NOMO-1 treated with dmso at 0.1 percent for 144 hours (cell line): ENCODE measurements around the gene SHB.

Experiments
- DNase-seq: peaks from one replicate; lab custom pipeline; 2025; ENCODE audit not compliant: unreplicated experiment; lab: John Stamatoyannopoulos, UW

Gene SHB

GRCh38 chr9:38088006-38088925 lies 19.2 kb upstream of the SHB start:
- no peak for DNase-seq

DNA sequence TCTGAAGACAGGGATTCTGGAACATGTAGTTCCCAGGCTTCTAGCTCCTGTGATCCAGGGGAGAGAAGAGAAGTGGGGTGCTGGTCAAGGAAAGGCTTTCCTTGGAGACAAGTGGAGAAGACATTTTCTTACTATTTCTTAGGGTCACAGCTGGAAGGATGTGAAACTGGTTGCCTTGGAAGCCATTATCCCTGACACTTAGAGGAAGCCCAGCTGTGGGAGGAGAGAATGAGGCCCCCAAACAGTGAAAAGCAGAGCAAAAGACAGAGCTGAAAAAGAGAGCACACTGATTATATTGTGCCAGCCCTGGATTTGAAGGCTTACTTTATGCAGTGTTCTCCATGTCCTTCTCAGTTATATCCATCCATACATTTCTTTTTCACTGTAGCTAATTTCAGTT lies 17.5 kb upstream of the SHB start:
- no peak for DNase-seq

- DNase-seq = no peak
Measured at GRCh38 chr9:38085308-38085707, 16.3 kb upstream of the SHB start.

GRCh38 chr9:38084556-38084880 lies 15.5 kb upstream of the SHB start:
- DNase-seq = peak; percentile 35

DNA sequence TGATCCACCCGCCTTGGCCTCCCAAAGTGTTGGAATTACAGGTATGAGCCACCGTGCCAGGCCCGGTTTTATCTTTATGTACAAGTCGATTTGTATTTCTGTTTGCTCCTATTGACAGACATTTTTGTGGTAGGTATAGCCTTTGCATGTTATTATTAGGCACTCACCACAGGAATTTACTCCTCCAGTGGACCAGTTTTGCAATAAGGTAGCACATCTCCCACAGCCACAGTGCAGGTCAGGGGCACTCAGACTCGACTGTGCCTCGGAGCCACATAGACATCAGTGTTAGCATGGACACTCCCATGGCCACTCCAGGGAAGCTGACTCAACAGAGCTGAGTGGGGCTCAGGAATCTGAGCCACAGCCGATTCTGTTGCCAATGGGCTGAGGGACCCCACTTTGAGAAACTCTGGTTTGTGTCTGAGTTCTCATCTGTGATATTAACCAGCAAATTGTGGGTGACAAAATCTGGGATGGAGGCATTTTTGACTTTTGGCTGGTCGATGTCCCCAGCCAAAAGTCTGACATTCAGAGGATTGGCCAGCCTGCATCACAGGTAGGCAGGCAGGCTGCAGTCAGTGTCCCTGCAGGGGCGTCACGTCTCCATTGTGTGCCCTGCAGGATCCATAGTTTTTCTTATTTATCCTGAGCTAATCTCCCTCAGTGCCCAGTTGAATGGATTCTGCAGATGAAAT lies 15.0 kb upstream of the SHB start:
- no peak for DNase-seq

DNA sequence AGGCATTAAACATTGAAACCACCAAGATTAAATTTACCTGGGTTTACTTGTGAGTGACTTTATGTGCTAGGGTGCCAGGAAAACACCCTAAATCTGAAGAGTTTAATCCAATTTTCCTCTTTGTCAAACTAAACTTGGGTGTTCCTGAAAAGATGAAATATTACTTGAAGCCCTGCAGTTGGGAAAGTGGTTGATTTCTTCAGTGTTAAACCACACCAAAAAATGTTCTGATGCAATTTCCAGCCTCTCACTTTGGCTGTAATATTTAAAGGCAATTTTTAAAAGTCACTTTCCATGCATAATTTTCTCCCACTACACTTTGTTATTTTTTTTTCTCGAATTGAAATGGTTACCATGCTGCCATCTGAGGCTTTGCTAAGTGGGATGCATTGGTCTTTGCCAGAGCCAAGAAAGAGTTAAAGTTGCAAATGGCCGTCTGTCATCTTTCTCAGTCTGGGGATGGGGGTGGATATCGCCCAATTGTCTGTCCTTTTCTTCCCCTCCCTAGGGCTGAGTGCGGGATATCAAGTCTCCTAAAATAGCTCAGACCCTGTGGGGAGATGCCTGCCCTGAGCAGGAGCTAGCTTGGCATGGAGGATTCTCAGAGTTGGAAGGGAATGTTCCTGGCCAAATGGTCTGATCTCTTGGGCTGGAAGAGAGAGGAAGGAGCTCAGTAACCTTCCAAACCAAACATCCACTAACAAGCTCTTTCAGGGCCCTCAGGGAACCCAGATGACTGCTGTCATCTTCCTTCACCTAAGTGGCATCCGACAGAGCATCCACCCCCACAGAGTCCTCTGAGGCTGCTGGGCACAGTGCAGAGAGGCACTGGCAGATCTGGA lies 13.6 kb upstream of the SHB start:
- DNase-seq = no peak

- DNase-seq = no peak
Measured at GRCh38 chr9:38081356-38082108, 12.5 kb upstream of the SHB start.

DNA sequence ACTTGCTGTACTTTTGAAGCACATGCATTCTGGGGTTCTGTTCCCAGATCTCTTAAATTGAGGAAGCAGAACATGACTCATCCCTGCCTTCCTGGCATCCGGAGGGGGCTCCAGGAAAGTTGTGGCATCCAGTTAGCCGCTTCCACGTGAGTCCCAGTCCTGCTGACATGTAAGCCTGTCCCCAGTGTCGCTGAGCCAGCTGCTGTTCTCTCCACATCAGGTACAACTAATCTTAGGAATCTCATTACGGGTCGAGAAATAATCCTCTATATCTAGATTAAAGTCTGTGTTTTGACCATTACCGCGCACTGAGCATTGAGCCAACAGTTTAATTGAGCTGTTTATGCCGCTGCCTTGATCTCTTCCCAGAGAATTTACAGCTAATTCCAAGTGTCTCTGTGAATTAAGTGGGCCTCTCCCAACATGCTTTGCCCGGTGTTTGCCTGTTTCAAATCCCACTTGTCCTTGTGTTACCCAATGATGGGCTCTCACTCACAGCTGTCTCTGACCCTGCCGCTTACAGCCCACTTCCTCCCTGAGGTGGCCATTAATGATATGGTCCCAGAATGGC lies 10.5 kb upstream of the SHB start:
- DNase-seq = no peak

GRCh38 chr9:38075272-38075671 lies 6.2 kb upstream of the SHB start:
- DNase-seq = no peak

GRCh38 chr9:38074441-38074961 lies 5.5 kb upstream of the SHB start:
- peak; percentile 9 for DNase-seq

GRCh38 chr9:38073882-38074281 lies 4.9 kb upstream of the SHB start:
- no peak for DNase-seq

- no peak for DNase-seq
Measured at GRCh38 chr9:38071470-38072134, 2.6 kb upstream of the SHB start.

DNA sequence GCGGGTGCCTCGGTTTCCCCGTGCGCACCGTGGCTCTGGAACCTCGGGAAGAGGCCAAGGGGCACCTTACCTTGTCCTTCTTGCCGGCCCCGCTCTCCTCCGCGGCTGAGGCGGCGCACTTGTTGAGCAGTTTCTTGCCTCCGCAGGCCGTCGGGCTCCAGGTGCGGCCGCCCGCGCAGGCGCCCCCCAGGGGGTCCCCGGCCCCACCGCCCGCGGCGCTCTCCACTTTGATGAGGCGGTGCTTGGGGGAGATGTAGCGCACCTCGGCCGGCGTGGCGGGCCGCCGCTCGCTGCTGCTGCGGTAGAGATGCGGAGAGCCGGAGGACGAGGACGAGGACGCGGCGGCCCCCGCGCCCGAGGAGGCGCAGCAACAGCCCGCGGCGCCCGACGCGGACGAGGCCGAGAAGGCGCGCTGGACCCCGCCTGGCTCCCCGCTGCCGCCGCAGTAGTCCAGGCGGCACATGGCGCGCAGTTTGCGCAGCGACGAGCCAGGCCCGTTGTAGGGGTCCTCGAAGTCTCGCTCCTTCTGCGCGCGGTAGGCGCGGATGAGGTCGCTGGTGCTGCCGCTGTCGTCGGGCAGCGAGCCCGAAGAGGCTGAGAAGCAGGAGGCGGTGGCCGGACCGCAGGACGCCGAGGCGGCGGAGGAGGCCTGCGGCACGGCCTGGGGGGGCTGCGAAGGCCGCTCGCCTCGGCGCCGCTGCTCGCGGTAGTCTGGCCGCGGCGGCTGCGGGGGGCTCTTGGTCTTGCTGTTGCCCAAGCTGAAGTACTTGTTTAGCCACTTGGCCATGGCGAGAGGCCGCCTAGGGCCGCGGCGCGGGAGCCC lies 957 bp downstream of the SHB start:
- no peak for DNase-seq

GRCh38 chr9:38066914-38067858 lies 1.8 kb downstream of the SHB start:
- DNase-seq = no peak

- no peak for DNase-seq
Measured at GRCh38 chr9:38066197-38066913, 2.7 kb downstream of the SHB start.

DNA sequence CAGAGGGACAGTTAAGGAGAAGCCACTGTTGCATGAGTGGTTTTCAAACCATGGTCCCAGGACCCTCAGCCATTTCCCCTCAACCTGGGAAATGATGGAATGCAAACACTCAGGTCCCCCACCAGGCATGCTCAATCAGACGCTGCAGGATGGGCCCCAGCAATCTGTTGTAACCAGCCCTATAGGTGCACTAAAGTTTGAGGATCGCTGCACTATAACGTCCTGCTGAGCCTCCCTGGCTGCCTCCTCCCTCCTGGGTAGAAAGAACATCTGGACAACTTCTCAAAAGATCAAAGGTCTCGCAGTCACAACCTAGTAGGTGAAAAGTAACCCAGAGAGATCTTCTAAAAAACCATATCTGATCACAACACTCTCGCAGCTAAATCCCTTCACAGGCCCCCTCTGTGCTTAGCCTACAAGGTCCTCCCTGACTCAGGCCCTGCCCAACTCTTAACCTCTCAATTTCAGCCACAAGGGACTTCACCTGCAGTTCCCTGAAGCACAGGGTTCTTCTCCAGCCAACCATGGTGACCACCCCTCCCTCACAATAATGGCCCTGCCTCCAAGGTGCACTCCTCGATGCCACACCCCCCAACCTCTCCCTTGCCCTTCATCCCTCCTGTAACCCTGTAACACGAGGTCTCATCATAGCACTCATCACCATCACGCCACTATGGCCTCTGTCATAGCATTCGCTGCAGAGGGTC lies 3.5 kb downstream of the SHB start:
- DNase-seq = no peak
